Tracheal epithelial cell (primary cell): ENCODE data around the gene GBP7. TPM values are rescaled to one million over a fixed set of nuclear protein-coding genes. Genes with fewer than 3 reads are reported as not detected.

ENCODE experiments used
- total RNA-seq: library from RNA; depleted of rRNA; stranded (reverse); fragments of >200 nt; gene quantifications from 2 replicates; pipeline ENCODE4 v1.2.1, GENCODE V29; 2014

GBP7 gene
- total RNA-seq: not detected in 2 replicates

GRCh38 chr1:89175601-89176256 lies at the start of gene GBP7:
TSS of gene GBP7 (minus strand) at chr1:89176003. CDS start at chr1:89171935, 4,068 bp downstream.

GRCh38 chr1:89198491-89199072 lies 22.8 kb upstream of the GBP7 start, which contains the start of gene GBP4:
TSS of gene GBP4 (minus strand) at chr1:89198942. CDS start at chr1:89198834, 108 bp downstream.

GRCh38 chr1:89125913-89126580 lies 49.8 kb downstream of the GBP7 start, which contains the start of gene GBP2:
TSS of gene GBP2 (minus strand) at chr1:89126114. CDS start at chr1:89121966, 4,148 bp downstream.

Other genes starting within 250 kb of the GBP7 start
- 32.5 and 34.1 TPM in 2 replicates for gene KYAT3, start 183.4 kb downstream of the GBP7 start, total RNA-seq
- 7.0 and 13.2 TPM in 2 replicates for gene RBMXL1, start 183.4 kb downstream of the GBP7 start, total RNA-seq
- 5.1 and 31.3 TPM in 2 replicates for gene GBP3, start 153.1 kb downstream of the GBP7 start, total RNA-seq
- gene GBP1, start 110.8 kb downstream of the GBP7 start, total RNA-seq: 4.7 and 79.5 TPM in 2 replicates
- gene GBP2, start 49.9 kb downstream of the GBP7 start, total RNA-seq: 1.3 and 22.7 TPM in 2 replicates
- gene GBP4, start 22.9 kb upstream of the GBP7 start, total RNA-seq: 0.48 TPM in 1 of 2 replicates, not detected in the other
- 1.2 TPM in 1 of 2 replicates, not detected in the other for gene GBP5, start 96.9 kb upstream of the GBP7 start, total RNA-seq
- gene GBP6, start 188.1 kb upstream of the GBP7 start, total RNA-seq: 21.7 and 38.6 TPM in 2 replicates